Measurements from ENCODE around the gene PDK1.

- TF ChIP-seq CTCF (conservative IDR thresholded peaks at IDR 0.05; ENCODE audit: low read depth, low read length), result no peak
- TF ChIP-seq EZH2 (IDR thresholded peaks at IDR 0.05; ENCODE audit: borderline replicate concordance, low read depth, low read length, poor library complexity, severe bottlenecking), result no peak
These were observed 74.3 kb downstream of the PDK1 start for GRCh38 chr2:172630181-172630580.

All from A673 (cell line).